PFSK-1 (cell line): ENCODE data around the gene KRTAP3-2.

Experiments used
- FOXP2 ChIP-seq: optimal IDR thresholded peaks from 2 replicates; pipeline ENCODE3; 2011; ENCODE audit warnings: borderline replicate concordance, control low read depth, inconsistent platforms; ENCODE audit not compliant: insufficient read depth; ENCODE audit errors: extremely low read length, extremely low read depth
- POLR2AphosphoS5 ChIP-seq: IDR thresholded peaks from 2 replicates; pipeline ENCODE4 v1.6.1; 2012; ENCODE audit warnings: low read depth, mild to moderate bottlenecking, control low read depth, low read length, moderate library complexity
- REST ChIP-seq, 2 experiments: IDR thresholded peaks; 2 replicates each; pipeline versions ENCODE4 v1.6.1 to v1.8.0; 2011 to 2012; ENCODE audit warnings: low read depth in 2 of 2, low read length in 2 of 2, control low read depth in 1 of 2, inconsistent platforms in 1 of 2, mild to moderate bottlenecking in 1 of 2, moderate library complexity in 1 of 2; ENCODE audit not compliant: insufficient read depth in 1 of 2
- SIN3A ChIP-seq: IDR thresholded peaks from 2 replicates; pipeline ENCODE4 v1.6.1; 2012; ENCODE audit warnings: mild to moderate bottlenecking, low read length, moderate library complexity, borderline replicate concordance; ENCODE audit not compliant: insufficient read depth
- TAF1 ChIP-seq: IDR thresholded peaks from 2 replicates; pipeline ENCODE4 v1.6.1; 2012; ENCODE audit warnings: low read length, control low read depth, borderline replicate concordance; ENCODE audit not compliant: insufficient read depth

The KRTAP3-2 gene

GRCh38 chr17:40952661-40953060, 47.0 kb downstream of the KRTAP3-2 start:
- no peak for TF ChIP-seq REST (IDR thresholded peaks at IDR 0.05; ENCODE audit: insufficient read depth in 1 of 2, low read depth in 2 of 2, low read length in 2 of 2)
- TF ChIP-seq POLR2AphosphoS5, result no peak
- no peak for TF ChIP-seq TAF1
- no peak for TF ChIP-seq FOXP2
- TF ChIP-seq SIN3A, result no peak

- TF ChIP-seq FOXP2 (no peak), SIN3A (no peak), POLR2AphosphoS5 (no peak), REST (IDR thresholded peaks at IDR 0.05; ENCODE audit: insufficient read depth in 1 of 2, low read depth in 2 of 2, low read length in 2 of 2) (no peak), TAF1 (no peak)
These were observed 47.6 kb downstream of the KRTAP3-2 start for GRCh38 chr17:40952154-40952553.

GRCh38 chr17:40951011-40951622, 48.6 kb downstream of the KRTAP3-2 start:
- no peak for TF ChIP-seq TAF1
- TF ChIP-seq SIN3A, result no peak
- no peak for TF ChIP-seq POLR2AphosphoS5
- no peak for TF ChIP-seq FOXP2
- no peak for TF ChIP-seq REST (IDR thresholded peaks at IDR 0.05; ENCODE audit: insufficient read depth in 1 of 2, low read depth in 2 of 2, low read length in 2 of 2)

- no peak for TF ChIP-seq REST (IDR thresholded peaks at IDR 0.05; ENCODE audit: insufficient read depth in 1 of 2, low read depth in 2 of 2, low read length in 2 of 2)
- no peak for TF ChIP-seq SIN3A
- no peak for TF ChIP-seq POLR2AphosphoS5
- no peak for TF ChIP-seq FOXP2
- TF ChIP-seq TAF1, result no peak
These were observed 49.5 kb downstream of the KRTAP3-2 start for GRCh38 chr17:40950176-40950575.

GRCh38 chr17:40949418-40949817, 50.3 kb downstream of the KRTAP3-2 start:
- TF ChIP-seq REST (IDR thresholded peaks at IDR 0.05; ENCODE audit: insufficient read depth in 1 of 2, low read depth in 2 of 2, low read length in 2 of 2), result no peak
- TF ChIP-seq POLR2AphosphoS5, result no peak
- TF ChIP-seq FOXP2, result no peak
- TF ChIP-seq SIN3A, result no peak
- TF ChIP-seq TAF1, result no peak
